Stimulated activated CD8-positive, alpha-beta memory T cell treated with anti-CD3 and anti-CD28 coated beads, Interleukin-7, amount 100 ng/mL, for 24 hours (primary cell): Measurements from ENCODE around the gene PKN3.
"Not testable (repeated sequence)": the region's sequence is repeated elsewhere in the genome, so short reads cannot be mapped to it uniquely, and the experiment has no call there.

Experiments
- DNase-seq: peaks from one replicate; pipeline ENCODE4 v3.0.0-alpha.2; 2020; ENCODE audit warnings: low read depth

PKN3 gene

DNA sequence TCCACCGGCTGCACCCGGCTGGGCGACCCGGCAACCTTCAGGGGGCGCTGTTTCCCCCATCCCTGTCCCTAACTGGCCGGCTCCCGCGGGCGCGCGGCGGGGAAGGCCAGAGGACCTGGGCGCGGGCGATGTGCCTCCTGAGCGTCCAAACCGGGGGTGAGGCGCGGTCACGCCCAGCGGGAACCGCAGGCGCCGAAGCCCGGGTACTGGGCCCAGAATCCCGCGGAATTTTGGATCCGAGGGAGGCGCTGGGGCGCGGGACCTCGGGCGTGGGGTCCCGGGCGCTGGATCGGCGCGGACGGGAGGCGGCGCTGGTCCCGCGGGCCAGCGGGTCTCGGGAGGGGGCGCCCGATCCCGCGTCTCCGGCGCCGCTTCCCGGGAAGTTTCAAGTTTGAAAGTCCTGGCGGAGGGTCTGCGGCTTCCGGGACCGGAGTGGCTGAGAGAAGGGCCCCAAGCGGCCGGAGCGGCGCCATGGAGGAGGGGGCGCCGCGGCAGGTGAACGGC lies at the start of gene PKN3:
PKN3 (plus strand) TSS at position 59 of the 504 bp plus-strand sequence; CDS start at position 472, 413 bp downstream.
- DNase-seq: peak; percentile 83

DNA sequence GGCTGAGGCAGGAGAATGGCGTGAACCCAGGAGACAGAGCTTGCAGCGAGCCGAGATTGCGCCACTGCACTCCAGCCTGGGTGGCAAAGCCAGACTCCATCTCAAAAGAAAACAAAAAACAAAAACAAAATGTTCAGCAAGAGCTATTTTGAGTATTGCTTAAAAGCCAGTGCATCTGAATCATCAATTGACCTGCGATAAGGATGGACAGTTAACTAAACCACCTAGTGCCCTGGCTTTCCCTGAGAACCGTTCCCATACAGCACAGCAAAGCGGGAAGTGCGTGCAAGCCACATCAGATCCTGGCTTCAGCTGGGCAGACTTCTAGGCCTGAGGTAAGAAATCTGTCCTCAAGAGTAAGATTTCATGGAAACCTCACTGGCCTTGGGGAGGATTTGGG lies 48.4 kb upstream of the PKN3 start:
- DNase-seq: no peak

DNA sequence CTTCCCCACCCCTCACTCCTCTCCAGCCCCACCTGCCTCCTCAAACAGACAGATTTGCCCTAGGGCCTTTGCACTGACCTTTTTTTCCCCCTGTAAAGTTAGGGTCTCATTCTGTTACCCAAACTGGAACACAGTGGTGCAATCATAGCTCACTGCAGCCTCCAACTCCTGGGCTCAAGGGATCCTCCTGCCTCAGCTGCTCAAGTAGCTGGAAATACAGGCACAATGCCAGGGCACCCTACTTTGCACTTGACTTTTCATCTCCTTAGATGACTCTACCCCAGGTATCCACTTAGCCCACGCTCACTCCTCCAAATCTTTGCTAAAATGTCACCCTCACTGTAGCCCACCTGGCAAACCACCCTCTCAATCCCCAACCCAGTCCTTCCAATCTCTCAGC lies 47.8 kb upstream of the PKN3 start:
- DNase-seq: no peak

DNA sequence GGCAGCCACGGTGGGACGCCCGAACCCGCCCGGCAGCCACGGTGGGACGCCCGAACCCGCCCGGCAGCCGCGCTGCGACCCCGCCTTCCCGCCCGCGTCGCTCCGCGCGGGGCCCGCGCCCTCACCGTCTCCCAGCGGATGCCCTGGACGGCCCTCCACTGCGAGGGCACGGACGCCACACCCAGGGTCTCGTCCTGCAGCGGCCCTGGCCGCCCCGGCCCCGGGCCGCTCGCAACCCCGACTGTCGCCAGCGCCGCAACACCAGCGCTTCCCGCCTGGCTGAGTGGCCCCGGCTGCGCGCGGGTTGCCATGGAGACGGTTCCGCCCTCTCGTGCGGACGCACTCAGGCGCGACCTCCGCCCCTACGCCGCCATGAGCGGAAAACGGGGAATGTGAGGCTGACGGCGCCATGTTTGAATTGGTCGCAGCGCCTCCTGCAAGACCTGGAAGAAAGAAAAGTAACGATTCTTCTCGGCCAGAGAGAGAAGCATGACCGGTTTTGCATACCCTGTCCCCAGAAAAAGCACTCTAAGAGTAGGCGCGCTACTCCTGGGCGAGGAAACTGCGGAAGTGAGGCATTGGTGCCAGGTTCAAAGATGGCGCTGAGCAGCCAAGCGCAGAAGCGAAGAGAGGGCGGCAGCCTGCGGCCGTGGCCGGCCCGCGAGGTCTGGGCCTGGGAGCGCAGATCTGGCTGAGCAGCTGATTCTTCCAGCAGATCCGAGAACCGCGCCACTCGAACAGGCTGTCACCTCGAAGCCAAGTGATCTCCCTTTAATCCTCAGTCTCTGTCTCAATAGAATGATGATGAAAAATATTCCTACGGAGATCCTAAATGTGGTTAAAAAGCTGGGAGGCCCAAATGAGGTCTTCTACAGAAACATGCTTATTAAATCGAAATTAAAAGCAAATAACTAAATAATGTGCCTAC lies 45.6 kb upstream of the PKN3 start, which contains the start of gene DYNC2I2:
DYNC2I2 (minus strand) TSS at position 432 of the 928 bp plus-strand sequence; CDS start at position 311, 121 bp downstream.
- peak; percentile 93 for DNase-seq

DNA sequence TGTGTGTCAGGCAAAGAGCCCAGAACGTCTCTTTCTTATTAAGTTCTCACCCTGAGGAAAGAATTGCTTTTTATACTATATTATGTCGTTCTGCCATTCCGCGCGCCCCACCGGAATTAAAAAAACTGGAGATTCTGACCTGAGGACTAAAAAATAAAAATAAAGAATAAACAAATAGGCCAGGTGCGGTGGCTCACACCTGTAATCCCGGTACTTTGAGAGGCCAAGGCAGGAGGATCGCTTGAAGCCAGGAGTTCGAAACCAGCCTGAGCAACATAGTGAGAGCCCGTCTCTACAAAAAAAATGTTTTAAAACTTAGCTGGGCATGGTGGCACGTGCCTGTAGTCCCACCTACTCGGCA lies 45.0 kb upstream of the PKN3 start:
- no peak for DNase-seq

DNA sequence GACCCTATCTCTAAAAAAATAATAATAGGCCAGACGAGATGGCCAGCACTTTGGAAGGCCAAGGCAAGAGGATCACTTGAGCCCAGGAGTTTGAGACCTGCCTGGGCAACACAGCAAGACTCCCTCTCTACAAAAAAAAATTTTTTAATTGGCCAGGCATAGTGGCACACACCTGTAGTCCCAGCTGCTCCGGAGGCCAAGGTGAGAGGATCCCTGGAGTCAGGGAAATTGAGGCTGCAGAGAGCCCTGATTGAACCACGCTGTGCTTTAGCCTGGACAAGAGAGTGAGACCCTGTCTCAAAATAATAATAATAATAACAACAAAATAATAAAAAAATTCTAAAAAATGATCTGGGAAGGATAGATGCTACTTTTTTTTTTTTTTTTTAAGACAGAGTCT lies 44.5 kb upstream of the PKN3 start:
- no peak for DNase-seq

DNA sequence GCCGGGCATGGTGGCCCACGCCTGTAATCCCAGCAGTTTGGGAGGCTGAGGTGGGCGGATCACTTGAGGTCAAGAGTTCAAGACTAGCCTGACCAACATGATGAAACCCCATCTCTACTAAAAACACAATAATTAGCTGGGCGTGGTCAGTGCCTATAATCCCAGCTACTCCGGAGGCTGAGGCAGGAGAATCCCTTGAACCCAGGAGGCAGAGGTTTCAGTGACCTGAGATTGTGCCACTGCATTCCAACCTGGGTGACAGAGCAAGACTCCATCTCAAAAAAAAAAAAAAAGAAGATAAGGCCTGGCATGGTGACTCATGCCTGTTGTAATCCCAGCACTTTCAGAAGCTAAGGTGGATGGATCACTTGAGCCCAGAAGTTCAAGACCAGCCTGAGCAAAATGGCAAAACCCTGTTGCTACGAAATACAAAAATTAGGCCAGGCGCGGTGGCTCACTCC lies 35.8 kb upstream of the PKN3 start:
- not testable (repeated sequence) for DNase-seq

DNA sequence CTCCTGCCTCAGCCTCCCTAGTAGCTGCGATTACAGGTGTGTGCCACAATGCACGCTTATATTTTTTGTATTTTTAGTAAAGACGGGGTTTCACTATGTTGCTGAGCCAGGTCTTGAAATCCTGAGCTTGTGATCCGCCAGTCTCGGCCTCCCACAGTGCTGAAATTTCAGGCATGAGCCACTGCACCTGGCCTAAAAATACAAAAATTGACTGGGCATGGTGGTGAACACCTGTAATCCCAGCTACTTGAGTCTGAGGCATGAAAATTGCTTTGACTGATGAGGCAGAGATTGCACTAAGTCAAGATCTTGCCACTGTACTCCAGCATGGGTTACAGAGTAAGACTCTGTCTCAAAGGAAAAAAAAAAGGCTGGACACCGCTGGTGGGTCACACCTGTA lies 32.5 kb upstream of the PKN3 start:
- DNase-seq: no peak

DNA sequence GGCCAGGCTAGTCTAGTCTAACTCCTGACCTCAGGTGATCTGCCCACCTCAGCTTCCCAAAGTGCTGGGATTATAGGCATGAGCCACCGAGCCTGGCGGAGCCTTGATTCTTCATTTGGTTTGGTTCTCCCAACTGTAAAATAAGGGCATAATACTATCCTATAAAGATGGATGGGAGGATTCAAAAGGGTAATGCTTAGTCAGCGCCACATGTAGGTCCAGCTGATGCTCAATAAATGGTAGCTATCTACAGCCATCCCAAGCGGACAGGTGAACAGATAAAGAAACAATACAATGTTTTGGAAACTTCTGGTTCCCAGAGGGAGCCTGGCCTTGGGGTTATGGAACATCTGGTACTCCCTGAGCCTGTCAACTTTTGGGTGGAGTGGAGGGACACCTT lies 26.9 kb upstream of the PKN3 start:
- no peak for DNase-seq

DNA sequence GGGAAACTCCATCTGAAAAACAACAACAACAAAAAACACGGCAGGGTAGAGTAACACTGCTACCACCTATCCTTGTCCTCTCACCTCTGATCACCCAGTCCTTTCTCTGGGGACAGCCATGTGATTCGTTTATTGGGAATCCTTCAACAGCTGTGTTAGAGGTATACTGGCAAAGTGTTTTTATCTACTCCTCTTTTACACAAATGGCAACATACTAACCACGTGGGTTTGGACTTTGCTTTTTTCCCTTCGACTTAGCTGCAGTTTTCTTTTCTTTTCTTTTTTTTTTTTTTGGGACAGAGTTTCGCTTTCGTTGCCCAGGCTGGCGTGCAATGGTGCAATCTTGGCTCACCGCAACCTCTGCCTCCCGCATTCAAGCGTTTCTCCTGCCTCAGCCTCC lies 24.5 kb upstream of the PKN3 start:
- DNase-seq: no peak

DNA sequence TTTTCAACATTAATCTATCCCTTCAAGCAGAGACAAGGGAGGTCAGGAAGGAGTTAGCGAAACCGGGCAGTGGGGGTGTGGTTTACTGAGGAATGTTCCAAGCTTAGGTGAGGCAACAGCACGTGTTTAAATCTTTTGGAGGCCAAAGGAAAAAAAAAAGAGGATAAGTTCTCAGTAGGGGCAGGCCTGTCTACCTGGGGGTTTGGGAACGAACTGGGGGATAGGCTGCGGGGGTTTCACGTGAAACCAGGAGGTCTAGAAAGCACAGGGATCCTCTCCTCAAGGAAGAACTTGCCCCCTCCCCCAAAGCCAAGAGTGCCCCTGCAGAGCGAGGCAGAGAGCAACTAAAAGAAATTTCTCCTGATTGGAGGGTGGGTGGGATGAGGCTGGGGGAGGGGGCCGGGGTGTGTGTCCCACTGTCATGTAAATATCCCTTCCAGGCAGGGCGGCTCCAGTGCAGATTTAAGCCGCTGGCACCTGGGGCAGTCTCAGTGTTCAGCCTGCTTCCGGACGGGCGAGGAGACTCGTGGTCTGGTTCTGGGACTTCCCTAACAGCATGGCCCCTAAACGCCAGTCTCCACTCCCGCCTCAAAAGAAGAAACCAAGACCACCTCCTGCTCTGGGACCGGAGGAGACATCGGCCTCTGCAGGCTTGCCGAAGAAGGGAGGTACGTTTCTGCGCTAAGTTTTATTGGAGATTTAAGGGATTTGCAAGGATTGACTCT lies 18.8 kb upstream of the PKN3 start:
- DNase-seq: no peak

DNA sequence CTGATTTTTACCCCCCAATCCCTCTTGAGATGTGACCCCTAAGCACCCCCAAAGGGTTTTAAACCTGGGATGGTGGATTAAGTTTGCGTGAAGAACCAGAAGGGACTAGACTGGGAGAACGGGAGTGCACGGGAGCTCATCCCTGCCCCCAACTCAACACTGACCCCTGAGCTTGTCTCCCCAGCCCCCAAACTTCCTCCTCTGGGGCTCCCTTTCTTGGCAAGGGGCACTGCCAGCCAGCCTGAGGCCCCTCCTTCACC lies 18.3 kb upstream of the PKN3 start:
- no peak for DNase-seq

DNA sequence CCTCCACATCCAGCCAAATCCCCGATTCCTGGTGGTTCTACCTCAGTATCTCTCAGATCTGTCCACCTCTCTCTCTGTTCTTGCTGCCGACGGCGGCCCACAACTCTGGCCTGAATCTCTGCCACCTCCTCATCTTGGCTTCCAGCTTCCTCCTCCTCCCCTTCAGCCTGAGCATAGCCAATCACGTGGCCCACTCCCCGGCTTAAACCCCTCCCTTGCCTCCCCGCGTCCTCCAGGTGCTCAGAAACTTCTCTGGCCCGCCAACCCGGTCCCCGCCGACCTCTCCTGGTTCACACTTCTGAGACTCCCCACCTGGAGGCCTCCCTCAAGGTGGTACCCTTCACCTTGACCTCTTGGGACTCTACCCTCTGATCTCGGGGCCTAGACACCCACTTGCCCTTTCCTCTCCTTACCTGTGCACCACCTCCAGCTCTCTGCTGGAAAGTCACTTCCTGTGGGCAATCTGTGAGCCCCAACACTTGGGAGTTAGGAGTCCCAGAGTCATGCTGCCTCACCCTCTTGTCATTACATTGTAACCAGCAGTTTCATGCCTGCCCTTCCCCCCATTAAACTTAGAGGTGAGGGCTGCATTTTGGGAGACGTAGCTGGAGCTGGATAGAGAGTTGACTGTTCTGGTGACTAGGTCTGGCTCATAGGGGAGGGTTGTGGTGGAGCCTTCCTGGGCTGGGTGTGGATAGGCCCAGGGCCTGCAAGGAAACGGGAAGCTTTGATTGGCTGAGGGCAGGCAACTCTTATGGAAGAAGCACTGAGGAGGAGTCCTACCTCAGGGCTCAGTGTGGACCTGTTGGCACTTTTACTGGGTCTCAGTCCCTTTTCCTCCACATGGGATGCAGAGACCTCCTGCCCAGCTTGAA lies 17.7 kb upstream of the PKN3 start:
- no peak for DNase-seq

DNA sequence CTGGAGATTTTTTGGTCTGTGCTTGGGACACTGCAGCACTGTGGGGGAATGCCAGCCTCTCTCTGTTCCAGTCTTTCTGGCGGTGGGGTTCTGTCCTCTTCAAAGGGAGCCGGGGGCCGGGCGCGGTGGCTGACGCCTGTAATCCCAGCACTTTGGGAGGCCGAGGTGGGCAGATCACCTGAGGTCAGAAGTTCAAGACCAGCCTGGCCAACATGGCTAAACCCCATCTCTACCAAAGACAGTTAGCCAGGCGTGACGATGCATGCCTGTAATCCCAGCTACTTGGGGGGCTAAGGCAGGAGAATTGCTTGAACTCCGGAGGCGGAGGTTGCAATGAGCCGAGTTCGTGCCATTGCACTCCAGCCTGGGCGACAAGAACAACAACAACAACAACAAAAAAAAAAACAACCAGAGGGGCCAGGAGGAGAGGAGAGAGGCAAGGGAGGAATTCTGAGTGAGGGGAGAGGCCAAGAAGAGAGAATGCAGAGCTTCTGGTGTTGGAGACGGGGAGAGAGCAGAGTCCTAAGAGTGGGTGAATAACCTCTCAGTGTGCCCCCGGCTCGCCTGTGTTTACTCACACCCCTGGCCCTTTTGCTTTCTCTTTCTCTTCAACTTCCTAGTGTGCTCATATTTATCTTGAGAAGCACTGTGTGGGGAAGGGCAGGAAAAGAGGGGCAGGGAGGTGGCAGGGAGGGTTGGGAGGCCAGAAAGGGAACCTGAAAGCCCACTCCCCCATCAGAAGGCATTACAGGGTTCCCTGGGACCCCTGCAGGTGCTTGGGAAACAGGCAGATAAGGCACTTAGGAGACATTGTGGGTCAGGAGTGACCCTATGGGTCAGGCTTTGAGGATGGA lies 16.4 kb upstream of the PKN3 start:
- DNase-seq: no peak

DNA sequence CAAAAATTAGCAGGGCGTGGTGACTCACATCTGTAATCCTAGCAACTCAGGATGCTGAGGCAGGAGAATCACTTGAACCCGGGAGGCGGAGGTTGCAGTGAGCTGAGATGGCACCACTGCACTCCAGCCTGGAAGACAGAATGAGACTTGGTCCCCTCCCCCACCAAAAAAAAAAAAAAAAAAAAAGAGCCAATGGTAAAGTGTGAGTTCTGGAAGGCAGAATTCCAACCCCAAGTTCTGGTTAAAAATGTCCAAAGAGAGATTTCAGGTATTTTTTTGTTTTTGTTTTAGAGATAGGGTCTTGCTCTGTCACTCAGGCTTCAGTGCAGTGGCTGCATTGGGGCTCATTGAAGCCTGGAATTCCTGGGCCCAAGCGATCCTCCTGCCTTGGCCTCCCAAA lies 14.8 kb upstream of the PKN3 start:
- DNase-seq: no peak

DNA sequence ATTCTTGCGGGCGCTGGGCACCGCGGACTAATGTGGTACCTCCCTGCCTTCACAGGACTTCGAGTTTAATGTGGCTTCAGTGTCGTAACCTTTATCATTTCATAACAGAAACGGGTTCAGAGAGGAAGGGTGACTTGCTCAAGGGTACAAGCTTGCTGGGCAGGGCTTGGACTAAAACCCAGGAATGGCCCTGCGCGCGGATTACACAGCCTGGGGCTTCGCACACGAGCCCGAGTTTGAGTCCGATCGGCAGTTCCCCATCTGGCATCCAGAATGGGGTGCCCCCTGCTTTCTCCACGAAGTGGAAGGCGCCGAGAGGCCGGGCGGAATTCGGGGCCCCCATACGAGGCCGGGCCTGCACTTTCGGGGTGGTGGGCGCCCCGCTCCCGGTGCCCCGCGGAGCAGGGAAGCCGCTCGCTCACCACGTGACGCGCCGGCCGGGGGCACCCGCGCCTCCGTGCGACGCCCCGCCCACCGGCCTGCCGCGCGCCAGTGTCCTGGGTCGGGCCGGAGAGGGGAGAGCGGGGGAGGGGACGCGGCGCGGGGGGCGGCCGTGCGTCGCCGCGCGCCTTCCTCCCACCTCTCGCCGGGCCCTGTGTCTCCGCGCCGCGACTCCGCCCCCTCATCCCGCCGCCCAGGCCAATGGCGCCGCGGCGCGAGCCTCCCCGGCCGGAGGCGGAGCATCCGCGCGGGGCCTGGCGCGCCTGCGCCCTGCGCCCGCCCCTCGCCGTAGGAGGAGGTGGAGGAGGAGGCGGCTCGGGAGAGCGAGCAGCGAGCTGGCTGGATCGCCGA lies 13.6 kb upstream of the PKN3 start, which contains the start of gene SET:
SET (plus strand) TSS at position 722 of the 792 bp plus-strand sequence. CDS start 361 bp downstream, outside the sequence.
- DNase-seq: peak; percentile 83

DNA sequence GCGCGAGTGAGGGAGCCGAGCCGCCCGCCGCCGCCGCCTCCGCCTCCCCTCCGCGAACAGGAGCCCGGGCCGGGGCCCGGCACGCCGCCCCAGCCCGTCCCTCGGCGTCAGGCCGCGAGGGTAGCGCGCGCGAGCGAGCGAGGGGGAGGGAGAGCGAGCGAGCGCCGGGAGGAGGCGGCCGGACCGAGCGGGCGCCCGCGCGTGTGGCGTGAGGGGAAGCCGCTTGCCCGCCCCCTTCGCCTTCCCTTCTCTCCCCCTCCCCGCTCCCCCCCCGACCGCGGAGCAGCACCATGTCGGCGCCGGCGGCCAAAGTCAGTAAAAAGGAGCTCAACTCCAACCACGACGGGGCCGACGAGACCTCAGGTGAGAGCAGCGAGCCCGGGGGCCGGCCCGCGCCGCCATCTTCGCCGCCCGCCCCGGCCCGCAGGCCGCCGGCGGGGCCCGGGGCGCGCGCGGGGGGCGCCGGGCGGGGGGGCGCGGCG lies 13.0 kb upstream of the PKN3 start:
- no peak for DNase-seq

DNA sequence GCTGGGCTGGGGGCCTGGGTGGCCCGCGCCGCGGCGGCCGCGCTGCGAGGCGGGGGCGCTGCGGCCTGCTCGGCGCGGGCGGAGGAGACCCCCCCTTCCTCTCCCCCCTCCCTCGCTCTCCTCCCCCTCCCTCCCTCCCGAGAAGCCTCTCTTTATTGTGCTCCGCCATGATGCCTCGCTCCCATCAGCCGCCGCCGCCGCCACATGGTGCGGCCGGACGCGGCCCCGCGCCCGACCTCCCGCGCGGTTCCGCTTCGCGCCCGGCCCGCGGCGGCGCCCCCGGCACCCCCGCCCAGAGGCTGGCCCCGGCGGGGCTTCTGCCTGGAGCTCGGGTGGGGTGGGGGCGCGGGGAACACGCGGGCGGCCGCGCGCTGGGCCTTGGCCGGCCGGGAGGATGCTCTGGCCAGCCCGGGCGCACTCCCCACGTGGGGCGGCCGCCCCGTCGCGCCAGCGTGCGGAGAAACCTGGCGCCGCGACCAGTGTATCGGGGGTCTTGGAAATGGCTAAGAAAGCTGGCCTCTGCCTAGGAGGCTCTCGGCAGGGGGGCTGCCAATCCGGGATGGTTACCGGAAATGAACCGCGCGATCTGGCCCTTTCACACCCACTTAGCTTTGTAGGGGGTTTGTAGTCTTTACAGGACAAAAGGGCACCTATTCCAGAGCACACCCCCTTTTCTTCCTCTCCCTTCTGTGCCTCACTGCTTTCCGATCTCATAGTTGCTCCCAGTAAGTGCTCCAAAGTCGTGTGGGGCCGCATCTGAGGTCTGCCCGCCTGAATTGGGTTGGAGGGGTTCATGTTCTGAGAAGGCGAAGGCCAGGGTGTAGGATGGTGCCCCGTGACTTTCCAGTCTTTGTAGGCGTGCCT lies 12.3 kb upstream of the PKN3 start:
- DNase-seq: no peak

DNA sequence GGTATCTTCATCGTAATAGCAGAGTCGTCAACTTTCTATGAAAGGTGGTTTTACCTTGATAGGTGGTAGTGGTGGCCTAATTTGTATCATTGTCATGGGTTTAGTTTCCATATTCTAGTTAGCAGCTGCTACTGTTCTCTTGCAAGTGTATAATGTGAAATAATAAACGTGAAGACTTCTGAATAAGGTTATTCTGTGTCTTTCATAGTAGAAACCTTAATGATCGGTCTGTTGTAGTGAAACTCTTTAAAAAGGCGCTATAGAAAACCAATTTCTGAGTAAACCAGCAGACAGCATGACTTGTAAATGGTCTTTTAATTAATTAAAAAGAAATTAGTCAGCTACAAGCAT lies 11.6 kb upstream of the PKN3 start:
- DNase-seq: no peak
